ENCODE measurements around the gene POLR3E. TPM values are rescaled to one million over a fixed set of nuclear protein-coding genes. Genes with fewer than 3 reads are reported as not detected.

Gene POLR3E
- total and polyA plus RNA-seq, 4 donors: 16.0 to 42.9 (median 18.3) TPM

GRCh38 chr16:22285080-22285479, 12.1 kb upstream of the POLR3E start:
- WGBS: 95% methylated on average over 6 of the region's 6 CpGs
- no peaks in the 10 kb centered on the region for H3K9me3 ChIP-seq (ENCODE audit: control insufficient read depth in 4 of 4, low read length in 3 of 4)
- TF ChIP-seq GABPA (IDR thresholded peaks at IDR 0.05 in 1 of 2, conservative IDR thresholded peaks at IDR 0.05 in 1 of 2): no peak
- TF ChIP-seq JUND (IDR thresholded peaks at IDR 0.05): no peak
- no peak for TF ChIP-seq RXRA (IDR thresholded peaks at IDR 0.05)
- TF ChIP-seq FOXA2 (IDR thresholded peaks at IDR 0.05): no peak
- no peak for TF ChIP-seq RAD21 (IDR thresholded peaks at IDR 0.05)
- TF ChIP-seq, protein P1, sequence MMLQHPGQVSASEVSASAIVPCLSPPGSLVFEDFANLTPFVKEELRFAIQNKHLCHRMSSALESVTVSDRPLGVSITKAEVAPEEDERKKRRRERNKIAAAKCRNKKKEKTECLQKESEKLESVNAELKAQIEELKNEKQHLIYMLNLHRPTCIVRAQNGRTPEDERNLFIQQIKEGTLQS (IDR thresholded peaks at IDR 0.05): no peak
- TF ChIP-seq TAF1 (conservative IDR thresholded peaks at IDR 0.05): no peak
- no peak for TF ChIP-seq MAX (IDR thresholded peaks at IDR 0.05)
- no peak for TF ChIP-seq HNF4G (IDR thresholded peaks at IDR 0.05)
- no peak for TF ChIP-seq FOXA1 (IDR thresholded peaks at IDR 0.05)
- TF ChIP-seq YY1 (IDR thresholded peaks at IDR 0.05): no peak
- TF ChIP-seq SP1 (IDR thresholded peaks at IDR 0.05): no peak

DNA sequence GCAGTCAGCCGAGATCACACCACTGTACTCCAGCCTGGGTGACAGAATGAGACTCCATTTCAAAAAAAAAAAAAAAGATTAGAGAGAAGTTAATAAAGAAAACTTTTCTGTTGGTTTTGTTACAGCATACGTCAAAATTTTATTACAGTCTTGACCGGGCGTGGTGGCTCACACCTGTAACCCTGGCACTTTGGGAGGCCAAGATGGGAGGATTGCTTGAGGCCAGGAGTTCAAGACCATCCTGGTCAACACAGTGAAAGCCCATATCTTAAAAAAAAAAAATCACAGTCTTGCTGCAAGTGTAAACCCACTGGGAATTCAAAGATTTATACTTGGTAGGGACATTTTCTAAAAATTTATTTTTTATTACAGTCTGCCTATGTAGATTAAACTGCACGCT, 6.2 kb upstream of the POLR3E start:
- H3K36me3 ChIP-seq (ENCODE audit: control insufficient read depth in 4 of 4, insufficient read depth in 3 of 4, low read depth in 1 of 4, low read length in 3 of 4): no peaks in the 10 kb centered on the region
- H3K4me3 ChIP-seq (ENCODE audit: low read depth in 1 of 3, low read length in 3 of 3): no peak overlapping the region
- TF ChIP-seq HNF4G (IDR thresholded peaks at IDR 0.05) (no peak), FOXA1 (IDR thresholded peaks at IDR 0.05) (no peak), EGR1 (IDR thresholded peaks at IDR 0.05; ENCODE audit: low read depth in 2 of 2) (no peak), GABPA (IDR thresholded peaks at IDR 0.05 in 1 of 2, conservative IDR thresholded peaks at IDR 0.05 in 1 of 2) (no peak), MAX (IDR thresholded peaks at IDR 0.05) (no peak), SP1 (IDR thresholded peaks at IDR 0.05) (no peak), TAF1 (conservative IDR thresholded peaks at IDR 0.05) (no peak), NR2F2 (IDR thresholded peaks at IDR 0.05) (no peak), HNF4A (conservative IDR thresholded peaks at IDR 0.05) (no peak), YY1 (IDR thresholded peaks at IDR 0.05) (no peak), FOXA2 (IDR thresholded peaks at IDR 0.05) (no peak), RAD21 (IDR thresholded peaks at IDR 0.05) (no peak), JUND (IDR thresholded peaks at IDR 0.05) (no peak), ZBTB33 (IDR thresholded peaks at IDR 0.05) (no peak), RXRA (IDR thresholded peaks at IDR 0.05) (no peak)
- TF ChIP-seq, protein P1 (IDR thresholded peaks at IDR 0.05): no peak
- TF ChIP-seq, protein P2, sequence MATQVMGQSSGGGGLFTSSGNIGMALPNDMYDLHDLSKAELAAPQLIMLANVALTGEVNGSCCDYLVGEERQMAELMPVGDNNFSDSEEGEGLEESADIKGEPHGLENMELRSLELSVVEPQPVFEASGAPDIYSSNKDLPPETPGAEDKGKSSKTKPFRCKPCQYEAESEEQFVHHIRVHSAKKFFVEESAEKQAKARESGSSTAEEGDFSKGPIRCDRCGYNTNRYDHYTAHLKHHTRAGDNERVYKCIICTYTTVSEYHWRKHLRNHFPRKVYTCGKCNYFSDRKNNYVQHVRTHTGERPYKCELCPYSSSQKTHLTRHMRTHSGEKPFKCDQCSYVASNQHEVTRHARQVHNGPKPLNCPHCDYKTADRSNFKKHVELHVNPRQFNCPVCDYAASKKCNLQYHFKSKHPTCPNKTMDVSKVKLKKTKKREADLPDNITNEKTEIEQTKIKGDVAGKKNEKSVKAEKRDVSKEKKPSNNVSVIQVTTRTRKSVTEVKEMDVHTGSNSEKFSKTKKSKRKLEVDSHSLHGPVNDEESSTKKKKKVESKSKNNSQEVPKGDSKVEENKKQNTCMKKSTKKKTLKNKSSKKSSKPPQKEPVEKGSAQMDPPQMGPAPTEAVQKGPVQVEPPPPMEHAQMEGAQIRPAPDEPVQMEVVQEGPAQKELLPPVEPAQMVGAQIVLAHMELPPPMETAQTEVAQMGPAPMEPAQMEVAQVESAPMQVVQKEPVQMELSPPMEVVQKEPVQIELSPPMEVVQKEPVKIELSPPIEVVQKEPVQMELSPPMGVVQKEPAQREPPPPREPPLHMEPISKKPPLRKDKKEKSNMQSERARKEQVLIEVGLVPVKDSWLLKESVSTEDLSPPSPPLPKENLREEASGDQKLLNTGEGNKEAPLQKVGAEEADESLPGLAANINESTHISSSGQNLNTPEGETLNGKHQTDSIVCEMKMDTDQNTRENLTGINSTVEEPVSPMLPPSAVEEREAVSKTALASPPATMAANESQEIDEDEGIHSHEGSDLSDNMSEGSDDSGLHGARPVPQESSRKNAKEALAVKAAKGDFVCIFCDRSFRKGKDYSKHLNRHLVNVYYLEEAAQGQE (IDR thresholded peaks at IDR 0.05): no peak
- TF ChIP-seq, protein P3, sequence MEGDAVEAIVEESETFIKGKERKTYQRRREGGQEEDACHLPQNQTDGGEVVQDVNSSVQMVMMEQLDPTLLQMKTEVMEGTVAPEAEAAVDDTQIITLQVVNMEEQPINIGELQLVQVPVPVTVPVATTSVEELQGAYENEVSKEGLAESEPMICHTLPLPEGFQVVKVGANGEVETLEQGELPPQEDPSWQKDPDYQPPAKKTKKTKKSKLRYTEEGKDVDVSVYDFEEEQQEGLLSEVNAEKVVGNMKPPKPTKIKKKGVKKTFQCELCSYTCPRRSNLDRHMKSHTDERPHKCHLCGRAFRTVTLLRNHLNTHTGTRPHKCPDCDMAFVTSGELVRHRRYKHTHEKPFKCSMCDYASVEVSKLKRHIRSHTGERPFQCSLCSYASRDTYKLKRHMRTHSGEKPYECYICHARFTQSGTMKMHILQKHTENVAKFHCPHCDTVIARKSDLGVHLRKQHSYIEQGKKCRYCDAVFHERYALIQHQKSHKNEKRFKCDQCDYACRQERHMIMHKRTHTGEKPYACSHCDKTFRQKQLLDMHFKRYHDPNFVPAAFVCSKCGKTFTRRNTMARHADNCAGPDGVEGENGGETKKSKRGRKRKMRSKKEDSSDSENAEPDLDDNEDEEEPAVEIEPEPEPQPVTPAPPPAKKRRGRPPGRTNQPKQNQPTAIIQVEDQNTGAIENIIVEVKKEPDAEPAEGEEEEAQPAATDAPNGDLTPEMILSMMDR (IDR thresholded peaks at IDR 0.05; ENCODE audit: low read depth, low read length, missing input control): no peak
- no peaks in the 10 kb centered on the region for H3K27me3 ChIP-seq (ENCODE audit: control insufficient read depth in 4 of 4, insufficient read depth in 4 of 4, low read length in 3 of 4)
- peaks cover 0 to under 1% (median 0%) of the 10 kb centered on the region in 4 donors for H3K4me1 ChIP-seq (ENCODE audit: control insufficient read depth in 4 of 4, insufficient read depth in 4 of 4, low read length in 3 of 4)
- no peak overlapping the region for H3K27ac ChIP-seq (ENCODE audit: low read depth in 1 of 2, low read length in 2 of 2)
- no peaks in the 10 kb centered on the region for H3K9me3 ChIP-seq (ENCODE audit: control insufficient read depth in 4 of 4, low read length in 3 of 4)
- 95% methylated on average over 5 of the region's 5 CpGs for WGBS
- H3K9ac ChIP-seq (ENCODE audit: low read depth in 1 of 2, low read length in 2 of 2): no peak overlapping the region
- DNase-seq (ENCODE audit: low spot score): no peak

More at GRCh38 chr16:22285080-22285479, 12.1 kb upstream of the POLR3E start:
- Histone ChIP-seq H3K36me3 (ENCODE audit: control insufficient read depth in 4 of 4, insufficient read depth in 3 of 4, low read depth in 1 of 4, low read length in 3 of 4) (peaks cover 10 to 31% (median 20%) of the 10 kb centered on the region in 4 donors), H3K27me3 (ENCODE audit: control insufficient read depth in 4 of 4, insufficient read depth in 4 of 4, low read length in 3 of 4) (no peaks in the 10 kb centered on the region), H3K4me3 (ENCODE audit: low read depth in 1 of 3, low read length in 3 of 3) (no peak overlapping the region), H3K27ac (ENCODE audit: low read depth in 1 of 2, low read length in 2 of 2) (no peak overlapping the region), H3K9ac (ENCODE audit: low read depth in 1 of 2, low read length in 2 of 2) (no peak overlapping the region), H3K4me1 (ENCODE audit: control insufficient read depth in 4 of 4, insufficient read depth in 4 of 4, low read length in 3 of 4) (no peaks in the 10 kb centered on the region)
- no peak for DNase-seq (ENCODE audit: low spot score)
